Amygdala (tissue), 56 donors: ENCODE data around the gene GJD3.

Experiments
- DNase-seq, 56 donors: peaks; one replicate each; lab custom pipeline; 2025; lab: John Stamatoyannopoulos, UW

GJD3 gene

DNA sequence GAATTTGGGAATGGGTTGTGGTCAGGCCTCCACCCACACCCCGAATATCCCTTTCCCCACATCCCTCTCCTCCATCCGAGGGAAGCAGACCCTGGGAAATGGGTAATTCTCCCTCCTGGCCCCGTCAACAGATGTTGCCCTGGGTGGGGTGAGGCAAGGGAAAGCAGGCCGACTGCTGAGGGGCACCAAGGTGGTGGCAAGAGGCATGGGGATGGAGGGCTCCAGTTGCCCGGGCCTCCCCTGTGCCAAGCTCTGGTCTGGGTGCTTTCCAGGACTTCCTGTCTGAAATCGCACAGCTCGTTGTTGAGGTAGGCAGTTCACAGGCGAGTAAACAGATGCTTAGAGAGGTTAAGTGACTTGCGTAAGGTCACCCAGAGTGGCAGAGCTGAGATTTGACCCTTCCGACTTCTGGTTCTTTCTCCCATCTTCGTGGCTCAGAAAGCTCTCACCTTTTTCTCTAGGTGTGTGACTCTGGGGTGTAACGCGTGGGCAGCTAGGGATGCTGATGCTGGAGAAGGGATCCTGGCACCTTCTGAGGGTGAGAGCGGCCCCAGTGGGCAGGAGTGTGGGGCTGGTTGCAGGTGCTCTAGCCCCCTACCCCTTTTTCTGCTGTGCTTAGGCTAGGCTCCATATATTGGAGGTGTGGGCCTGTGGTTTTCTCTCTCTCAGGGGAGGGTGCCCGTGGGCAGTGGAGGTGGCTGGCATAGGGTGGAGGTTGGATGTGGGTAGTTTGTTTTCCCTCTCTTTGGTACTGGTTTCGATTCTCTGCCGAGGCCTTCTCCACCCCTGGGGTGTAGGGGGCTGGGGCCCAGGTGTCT lies 38.3 kb downstream of the GJD3 start:
- no peak for DNase-seq

DNA sequence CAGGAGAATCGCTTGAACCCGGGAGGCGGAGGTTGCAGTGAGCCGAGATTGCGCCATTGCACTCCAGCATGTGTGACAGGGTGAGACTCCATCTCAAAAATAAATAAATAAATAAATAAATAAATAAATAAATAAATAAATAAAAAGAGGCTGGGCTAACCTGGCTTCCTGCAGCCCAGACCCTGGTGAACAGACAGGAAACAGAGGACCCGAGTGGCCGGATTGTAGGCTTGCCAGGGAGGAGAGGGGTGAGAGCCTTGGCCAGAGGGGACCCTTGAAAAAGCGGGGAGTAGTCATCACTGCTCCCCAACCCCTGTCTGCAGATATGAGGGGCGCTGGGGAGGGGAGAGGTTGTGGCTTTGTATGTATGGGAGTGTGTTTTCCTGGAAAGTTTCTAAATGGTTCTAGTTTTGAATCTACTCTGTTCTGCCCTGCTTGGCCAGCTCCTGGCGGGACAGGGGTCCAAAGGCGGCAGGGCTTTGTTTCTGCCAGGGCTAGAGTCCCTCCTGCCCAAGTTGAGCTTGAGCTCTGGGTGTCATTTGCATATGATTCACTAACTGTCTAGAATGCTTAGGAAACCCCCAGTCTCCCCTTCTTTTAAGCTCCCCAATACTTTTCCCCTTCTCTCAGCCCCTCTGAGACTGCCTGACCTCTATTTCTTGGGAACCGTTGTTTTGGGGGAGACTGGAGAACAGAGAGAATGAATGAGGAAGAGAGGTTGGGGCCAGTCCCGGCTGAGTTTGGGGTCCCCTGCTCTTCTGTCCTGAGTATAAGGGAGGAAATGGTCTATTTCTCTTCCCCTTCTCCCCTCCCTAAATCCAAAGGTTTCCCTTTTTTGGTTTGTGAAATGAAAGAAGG lies 39.2 kb downstream of the GJD3 start:
- DNase-seq = no peak

DNA sequence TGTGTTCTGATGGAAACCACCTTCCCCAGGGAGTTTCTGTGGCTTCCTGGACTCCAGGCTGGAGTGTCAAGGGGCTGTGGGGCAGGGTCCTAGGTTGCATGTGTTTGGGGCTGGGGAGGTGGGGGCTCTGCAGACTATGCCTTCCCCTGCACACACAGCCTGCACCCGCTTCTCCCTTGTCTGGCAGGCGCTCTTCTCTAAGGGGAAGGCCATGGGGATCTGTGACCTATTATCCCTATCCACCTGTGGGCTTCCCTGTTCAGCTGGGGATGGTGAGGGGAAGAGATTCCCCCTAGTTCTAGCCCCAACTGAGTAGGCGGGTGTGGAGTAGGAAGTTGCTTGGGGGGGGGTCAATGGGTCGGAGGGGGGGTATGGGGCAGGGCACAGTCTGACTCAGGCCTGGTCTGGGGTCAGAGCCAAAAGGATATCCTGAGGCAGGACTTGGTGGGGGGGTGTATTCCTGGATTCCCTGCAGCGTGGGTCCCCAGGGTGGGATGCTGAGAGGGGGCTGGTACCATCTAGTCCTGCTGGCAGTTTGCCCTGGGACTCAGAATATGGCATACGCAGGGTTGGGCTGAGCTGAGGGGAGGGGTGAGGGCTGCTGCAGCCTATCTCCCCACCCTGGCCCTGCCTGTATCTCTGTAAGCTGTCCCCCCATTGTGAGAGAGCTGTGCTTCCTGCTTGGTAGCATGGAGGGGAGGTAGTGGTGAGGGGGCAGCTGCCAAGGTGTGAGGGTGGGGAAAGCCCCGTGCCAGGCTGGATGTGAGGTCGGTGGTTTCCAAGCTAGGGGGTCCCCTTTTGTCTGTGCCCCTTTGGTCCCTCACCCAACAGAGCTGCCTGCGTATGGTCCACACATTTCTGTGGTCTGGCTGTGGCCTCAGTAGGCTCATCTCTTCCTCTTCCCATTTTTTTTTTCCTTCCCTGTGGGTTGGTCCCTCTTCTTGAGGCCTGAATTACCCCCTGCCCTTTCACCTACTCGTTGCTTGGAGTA lies 40.9 kb downstream of the GJD3 start:
- DNase-seq = peak in 1 of 56 donors; percentile 59

DNA sequence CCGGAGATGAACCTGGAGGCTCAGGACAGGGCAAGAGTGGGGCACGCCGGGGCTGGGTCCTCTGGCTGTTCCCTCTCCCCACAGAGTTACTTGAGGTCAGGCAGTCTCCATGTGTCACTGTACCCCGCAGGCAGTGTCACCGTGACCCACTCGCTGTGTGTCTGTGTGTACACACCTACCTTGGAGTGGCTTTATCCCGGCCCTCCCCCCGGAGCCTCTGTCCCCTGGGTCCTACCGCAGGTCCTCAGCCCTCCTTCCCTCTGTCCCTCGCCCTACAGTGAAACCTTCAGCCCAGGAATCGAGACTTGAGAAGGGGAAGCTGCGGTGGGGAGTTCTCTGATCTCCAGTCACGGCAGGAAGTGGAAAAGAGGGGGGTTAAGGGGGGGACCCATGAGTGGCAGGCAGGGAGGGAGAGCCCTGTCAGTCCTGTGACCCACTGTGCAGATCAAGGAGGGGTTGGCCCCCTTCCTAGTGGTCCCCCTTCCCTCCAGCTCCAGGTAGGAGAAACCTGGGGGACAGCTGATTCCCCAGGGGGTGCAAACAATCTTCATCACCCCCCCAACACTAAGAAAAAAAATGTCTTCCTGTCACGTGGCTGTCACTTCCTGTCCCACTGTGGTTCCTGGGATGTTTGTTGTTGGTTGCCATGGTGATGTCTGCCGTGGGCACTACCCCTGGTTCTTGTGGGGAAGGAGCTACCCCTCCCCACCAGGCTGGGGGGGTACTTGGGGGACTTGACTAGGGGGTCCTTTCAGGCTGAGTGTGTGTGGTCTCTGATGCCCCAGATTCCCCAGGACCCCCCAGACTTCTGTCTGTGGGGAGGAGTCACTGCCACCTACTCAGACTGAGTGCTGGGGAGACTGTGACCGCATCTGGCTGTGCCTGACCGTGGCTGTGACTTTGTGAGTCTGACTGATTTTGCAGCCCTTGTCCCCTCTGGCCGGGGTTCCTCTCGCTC lies 41.9 kb downstream of the GJD3 start:
- peak in 17 of 56 donors; percentile 27 to 67 (median 49) for DNase-seq

DNA sequence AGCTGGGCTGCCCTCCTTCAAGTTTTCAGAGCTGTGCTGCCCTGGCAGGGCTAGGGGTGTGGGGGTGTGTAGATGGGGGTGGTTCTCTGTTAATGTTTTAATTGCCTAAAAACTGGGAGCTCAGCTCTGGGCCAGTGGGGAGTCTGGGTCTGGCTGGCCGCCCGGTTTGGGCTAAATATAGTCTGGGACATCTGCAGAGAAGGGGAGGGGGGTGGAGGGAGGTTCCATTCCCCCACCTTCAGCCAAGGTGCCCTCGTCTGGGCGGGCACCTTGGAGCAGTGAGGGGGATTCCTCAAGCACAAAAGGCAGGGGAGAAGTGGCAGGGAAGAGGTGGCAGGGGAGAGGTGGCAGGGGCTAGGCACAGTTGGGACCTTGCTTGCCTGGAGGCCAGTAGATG lies 42.6 kb downstream of the GJD3 start:
- peak in 4 of 56 donors; percentile 21 to 35 (median 28) for DNase-seq

DNA sequence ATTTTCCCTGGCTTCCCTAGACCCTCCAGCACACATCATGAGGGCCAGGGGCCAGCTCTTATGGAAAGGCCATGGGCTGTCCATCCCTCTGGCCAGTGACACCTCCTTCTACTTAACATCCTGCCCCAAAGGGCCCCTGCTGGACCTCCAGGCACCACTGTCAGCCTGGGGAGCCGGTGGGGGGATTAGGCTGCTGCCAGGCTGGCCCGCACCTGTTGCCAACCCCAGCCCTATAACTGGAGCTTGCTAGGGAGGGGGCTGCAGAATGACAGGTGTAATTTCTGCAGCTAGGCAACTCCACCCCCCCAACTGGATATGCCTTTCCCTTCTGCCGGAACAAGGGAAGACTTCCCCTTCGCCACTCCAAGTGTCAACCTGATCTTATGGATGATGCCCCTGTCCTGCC lies 43.0 kb downstream of the GJD3 start:
- DNase-seq = no peak

DNA sequence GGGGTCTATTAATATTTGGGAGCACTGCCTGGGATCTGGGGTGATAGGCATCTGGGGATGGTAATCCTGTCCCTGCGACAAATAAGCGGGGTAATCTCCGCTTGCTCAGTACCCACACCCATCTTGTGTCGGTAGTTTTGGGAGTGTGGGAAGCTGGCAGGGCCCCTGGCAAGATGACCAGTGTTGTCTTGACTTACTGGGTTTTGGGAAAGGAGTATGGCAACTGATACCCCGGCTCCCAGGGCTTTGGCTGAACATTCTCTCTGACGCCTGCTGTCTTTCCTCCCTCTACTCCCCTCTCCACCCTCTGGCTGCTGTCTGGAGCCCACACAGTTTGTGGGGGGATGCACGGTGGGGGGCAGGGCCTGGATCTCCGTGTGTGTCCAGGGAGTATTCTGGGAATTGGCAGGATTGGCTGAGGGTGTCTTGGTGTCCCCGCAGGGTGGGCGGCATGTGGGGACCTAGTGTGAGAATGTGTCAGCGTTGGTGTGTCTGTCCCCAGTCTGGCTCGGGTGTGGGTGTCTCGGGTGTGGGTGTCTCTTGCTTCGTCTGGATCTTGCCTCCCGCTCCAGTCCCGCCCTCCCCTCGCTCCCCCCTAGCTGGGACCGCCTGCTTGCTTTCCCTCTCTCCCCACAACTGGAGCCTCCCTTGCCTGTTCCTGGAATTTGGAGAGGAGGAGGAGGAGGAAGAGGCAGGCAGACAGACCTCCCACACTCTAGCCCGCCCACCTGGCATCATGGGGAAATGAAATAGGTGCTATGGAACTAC lies 43.6 kb downstream of the GJD3 start:
- DNase-seq = peak in 2 of 56 donors; percentile 25 to 49

DNA sequence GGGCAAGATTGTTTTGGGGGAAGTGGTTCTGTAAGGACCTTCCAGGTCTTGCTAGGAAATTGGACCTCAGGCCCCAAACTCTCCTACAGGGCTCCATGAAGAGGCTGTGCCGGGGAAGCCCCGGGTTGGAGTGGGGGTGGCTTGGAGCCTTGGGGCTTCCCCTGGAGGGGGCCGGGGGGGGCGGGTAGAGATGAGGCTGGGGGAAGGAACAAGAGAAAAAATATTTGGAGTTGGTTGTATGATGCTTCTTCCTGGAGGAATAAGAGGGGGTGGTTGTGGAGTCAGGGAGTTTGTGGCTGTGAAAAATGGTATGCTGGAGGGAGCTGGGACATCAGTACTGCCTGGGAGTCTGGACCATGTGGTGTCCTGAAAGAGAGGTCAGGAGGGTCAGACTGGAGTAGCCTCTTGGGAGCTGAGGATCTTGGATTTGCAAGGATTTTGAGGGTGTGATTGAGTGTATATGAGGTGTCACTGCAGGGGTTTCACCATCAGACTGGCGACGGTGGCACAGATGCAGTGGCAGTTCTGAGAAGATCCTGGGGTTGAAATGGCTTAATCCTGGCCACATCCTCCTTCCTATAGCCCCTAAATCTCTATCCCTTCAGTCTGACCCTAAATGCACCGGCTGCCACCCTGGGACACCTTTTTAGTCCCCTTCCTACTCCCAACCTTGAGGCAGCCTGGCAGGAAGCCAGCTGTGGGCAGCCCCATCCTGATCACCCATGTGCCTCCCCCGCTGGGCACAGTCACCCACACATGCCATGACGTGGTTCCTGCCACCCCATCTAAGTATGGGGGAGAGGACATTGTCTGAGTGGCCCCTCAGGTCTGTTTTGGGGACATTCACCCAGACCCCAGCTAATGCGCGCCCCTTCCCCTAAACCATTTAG lies 44.6 kb downstream of the GJD3 start:
- peak in 1 of 56 donors; percentile 39 for DNase-seq

DNA sequence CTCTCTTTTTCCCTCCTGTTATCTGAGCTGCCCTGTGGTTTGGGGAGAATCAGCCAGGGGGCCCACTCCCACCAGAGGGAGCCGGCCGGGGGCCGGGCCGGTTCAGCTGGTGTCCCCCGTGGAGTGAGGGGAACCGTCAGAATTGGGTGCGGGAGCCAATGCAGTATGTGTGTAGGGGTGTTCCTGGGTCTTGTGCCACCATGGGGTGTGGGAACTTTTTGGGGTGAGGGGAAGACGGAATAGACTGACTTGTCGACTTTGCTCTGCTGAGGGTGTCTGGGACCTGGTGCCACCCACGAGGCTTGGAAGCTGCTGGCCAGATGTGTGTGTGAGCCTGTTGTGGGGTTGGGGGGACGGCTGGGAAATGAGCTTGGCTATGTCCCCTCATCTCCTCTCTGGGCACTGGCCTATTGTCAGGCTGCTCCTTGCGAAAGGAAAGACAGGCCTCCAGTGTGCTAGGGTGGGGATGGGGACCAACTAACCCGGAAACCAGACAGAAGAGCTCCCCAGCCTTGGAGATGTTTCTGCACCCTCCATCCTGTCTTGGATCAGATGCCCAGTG lies 45.6 kb downstream of the GJD3 start:
- no peak for DNase-seq

DNA sequence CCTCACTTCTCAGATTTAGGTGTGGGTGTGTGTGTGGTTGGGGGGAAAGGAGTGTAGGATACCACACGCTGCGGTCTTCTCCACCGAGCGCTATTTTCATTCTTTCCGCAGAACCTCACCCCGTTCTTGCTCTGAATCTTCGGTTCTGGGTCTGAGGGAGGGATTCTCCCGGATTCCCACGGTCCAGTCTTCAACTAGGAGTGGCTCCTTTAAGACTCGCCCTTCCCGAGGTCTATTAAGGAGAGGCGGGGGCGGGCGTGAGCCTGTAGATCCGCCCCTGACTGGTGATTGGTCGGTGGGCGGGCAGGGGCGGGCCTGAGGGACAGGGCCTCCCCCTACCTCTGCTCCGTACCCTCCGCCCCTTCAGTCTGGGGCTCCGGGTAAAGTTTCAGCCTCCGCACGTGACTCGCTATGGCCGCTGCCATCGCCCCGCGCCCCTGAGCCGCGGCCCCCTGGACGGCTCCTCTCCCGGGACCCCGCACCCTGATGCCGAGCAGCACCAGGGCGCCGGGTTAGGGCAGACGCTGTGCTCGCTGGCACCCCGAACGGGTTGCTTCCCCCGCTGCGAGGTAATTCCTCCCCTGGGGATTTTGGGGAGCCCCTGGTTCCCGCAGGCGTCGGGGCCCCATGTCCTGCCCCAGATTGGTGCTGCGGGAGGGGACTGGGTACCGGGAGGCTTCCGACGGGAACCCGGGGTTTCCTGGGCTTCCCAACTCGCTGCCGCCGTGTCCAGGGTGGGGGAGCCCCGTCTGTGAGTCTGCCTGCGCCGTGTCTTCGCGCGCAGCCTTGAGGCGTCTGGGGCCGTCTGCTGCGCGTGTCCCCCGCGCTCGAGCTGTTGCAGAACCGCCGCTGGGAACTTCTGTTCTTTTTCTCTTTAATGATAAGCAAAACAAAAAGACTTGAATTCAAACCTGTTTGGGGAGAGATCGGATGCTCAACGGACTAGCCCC lies 46.4 kb downstream of the GJD3 start:
- peak in 55 of 56 donors; percentile 28 to 95 (median 83) for DNase-seq

DNA sequence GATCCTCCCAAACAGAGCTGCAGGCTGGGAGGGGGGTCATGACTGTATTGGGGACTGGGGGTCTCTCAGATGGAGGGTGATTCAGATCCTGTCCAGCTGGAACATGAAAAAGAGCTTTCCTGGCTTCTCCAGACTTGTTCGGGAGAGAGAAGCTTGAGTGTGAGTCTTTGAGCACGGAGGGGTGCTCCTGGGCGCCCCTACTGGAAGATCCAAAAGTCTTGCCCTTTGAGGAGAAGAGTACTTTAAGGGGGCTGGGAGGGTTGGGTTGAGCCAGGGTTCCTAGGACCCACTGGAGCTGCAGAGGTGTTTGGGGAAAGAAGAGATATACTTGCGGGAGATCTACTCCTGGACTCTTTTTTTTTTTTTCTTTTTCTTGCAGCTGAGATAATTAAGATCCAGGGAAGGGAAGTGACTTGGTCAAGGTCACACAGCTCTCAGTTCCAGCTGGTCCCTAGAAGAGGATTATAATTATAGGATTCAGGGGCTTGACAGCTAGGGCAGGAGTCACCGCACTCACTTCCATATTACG lies 47.1 kb downstream of the GJD3 start:
- no peak for DNase-seq

DNA sequence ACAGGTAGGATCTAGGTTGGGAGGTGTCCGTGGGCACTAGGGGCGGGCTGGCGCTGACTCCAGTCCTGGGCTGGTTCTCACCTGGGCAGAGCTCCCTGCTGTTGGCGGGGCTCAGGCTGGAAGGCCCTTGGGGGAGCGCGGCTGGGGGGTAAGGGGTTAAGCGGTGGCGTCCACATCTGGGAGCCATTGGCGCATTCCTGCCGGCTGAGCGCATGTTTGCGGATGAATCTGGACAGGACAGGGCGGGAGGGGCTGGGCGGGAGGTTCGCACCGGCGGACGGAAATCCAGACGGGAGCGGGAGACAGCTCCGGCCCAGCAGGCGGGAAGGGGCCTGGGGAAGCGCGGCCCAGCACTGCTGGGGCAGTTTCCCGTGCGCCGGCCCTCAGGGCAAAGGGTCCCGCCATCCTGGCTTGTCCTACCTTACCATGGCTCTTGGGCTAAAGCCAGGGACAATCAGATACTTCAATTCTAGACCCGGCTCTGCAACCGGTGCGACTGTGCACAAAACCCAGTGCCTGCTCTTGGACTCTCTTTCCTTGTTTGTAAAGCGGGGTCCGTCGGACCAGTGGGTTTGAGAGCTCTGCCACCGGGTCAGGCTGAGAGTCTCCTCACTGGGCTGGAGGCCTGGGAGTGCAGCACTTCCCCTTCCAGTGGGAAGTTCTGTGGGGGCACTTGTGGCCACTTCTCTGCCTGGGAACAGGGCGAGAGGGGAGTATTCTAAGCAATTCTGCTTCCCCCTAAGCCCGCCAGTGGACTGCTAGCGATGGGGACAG lies 47.8 kb downstream of the GJD3 start:
- DNase-seq = no peak

DNA sequence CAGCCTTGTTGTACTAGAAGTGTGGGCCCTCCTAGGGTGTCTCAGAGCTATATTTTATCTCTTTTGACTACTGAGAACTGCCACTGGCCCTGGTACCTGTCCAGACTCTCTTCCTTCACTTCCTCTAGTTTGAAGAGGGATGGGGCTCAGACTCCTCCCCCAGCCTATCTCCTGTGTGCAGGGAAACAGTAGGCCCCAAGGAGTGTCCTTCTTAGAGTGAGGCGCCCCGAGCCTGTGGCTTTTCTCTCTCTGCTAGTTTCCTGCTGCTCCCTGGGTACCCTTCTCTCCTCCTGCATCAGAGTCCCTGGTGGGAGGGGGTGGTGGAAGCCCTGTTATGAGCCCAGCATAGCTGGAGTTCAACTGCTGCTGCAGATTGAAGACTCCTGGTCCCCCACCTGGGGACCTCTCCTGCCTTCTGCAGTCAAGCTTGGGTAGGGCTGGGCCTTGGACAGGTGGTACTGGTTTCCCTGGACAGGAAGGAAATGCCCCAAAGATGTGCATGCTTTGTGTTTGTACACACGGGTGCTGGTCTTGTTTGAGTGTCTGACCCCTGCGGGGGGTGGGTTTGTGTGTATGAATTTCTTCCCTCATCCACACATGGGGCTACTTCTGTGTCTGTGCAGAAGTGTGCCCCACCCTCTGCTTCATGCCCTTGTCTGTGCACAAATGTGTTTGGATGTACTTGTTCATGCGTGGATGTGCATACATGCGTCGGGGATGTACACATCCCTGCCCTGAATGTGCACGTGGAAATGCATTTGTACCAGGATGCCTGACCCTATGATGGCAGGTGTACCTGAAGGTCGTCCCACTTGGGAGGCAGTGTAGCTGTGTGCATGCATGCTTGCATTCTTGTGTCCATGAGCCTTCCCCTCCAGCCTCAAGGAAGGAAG lies 48.6 kb downstream of the GJD3 start:
- no peak for DNase-seq

DNA sequence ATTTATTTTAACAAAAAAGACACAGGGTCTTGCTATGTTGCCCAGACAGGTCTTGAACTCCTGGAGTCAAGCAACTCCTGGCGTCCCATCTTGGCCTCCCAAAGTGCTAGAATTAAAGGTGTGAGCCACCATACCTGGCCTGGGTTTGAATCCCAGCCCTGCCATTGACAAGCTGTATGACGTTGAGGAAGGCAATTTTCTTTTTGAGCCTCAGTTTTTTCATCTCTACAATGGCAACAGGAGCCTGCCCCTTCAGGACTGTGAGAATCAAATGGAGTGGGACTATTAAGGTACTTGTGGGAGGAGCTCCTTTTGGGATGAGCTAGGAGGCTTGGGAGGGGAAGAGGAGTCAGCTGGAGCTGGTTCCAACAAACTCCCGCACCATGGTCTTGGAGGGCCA lies 49.3 kb downstream of the GJD3 start:
- no peak for DNase-seq
